Neural cell (in vitro differentiated cells): ENCODE measurements around the gene SLC5A2. TPM values are rescaled to one million over a fixed set of nuclear protein-coding genes. Genes with fewer than 3 reads are reported as not detected.

Experiments used
- H2AFZ ChIP-seq: fragments of 200-600, 300-800 bp; sonication (generic), shearing (Covaris generic); 2 replicates; pipeline ENCODE4 v1.6.0; 2014; ENCODE audit warnings: low read depth, mild to moderate bottlenecking, antibody characterized with exemption, low read length, moderate library complexity
- H3F3A ChIP-seq: fragments of 200-600 bp; shearing (Covaris generic); 2 replicates; pipeline ENCODE4 v1.6.1; 2016; ENCODE audit warnings: mild to moderate bottlenecking, moderate library complexity, mixed read lengths, antibody characterized with exemption, low read length; ENCODE audit not compliant: insufficient read depth, poor library complexity, severe bottlenecking
- H3K27ac ChIP-seq: fragments of 200-600, 300-800 bp; sonication (generic), shearing (Covaris generic); 2 replicates; pipeline ENCODE4 v1.5.1; 2014; ENCODE audit warnings: mild to moderate bottlenecking, low read length, moderate library complexity
- H3K27me3 ChIP-seq: fragments of 300-800, 200-600 bp; sonication (generic), shearing (Covaris generic); 2 replicates; pipeline ENCODE4 v1.6.0; 2014; ENCODE audit warnings: mild to moderate bottlenecking, low read depth, low read length, moderate library complexity; ENCODE audit not compliant: insufficient read depth
- H3K36me3 ChIP-seq: fragments of 300-800, 200-600 bp; sonication (generic), shearing (Covaris generic); 2 replicates; pipeline ENCODE4 v1.5.1; 2014; ENCODE audit warnings: mild to moderate bottlenecking, antibody characterized with exemption, low read length, moderate library complexity; ENCODE audit not compliant: insufficient read depth
- H3K4me2 ChIP-seq: fragments of 300-800, 200-600 bp; sonication (generic), shearing (Covaris generic); 2 replicates; pipeline ENCODE4 v1.6.0; 2014; ENCODE audit warnings: mild to moderate bottlenecking, low read length
- H3K4me3 ChIP-seq: fragments of 300-800, 200-600 bp; sonication (generic), shearing (Covaris generic); 2 replicates; pipeline ENCODE4 v1.5.1; 2014; ENCODE audit warnings: mild to moderate bottlenecking, low read length, moderate library complexity
- H3K79me2 ChIP-seq: fragments of 200-600 bp; shearing (Covaris generic); replicated peaks from 2 replicates; pipeline ENCODE4 v1.6.0; 2014; ENCODE audit warnings: mild to moderate bottlenecking, low read length, moderate library complexity; ENCODE audit not compliant: insufficient read depth
- H3K9ac ChIP-seq: fragments of 300-800, 200-600 bp; sonication (generic), shearing (Covaris generic); 2 replicates; pipeline ENCODE4 v1.6.1; 2016; ENCODE audit warnings: mild to moderate bottlenecking, low read length, mixed read lengths
- H3K9me2 ChIP-seq: fragments of 200-600 bp; shearing (Covaris generic); 2 replicates; pipeline ENCODE4 v1.6.1; 2016; ENCODE audit warnings: mild to moderate bottlenecking, low read length, mixed read lengths; ENCODE audit not compliant: insufficient read depth
- H3K9me3 ChIP-seq: fragments of 200-600, 300-800 bp; sonication (generic), shearing (Covaris generic); 2 replicates; pipeline ENCODE4 v1.6.1; 2016; ENCODE audit warnings: mild to moderate bottlenecking, mixed run types, low read length, moderate library complexity, mixed read lengths
- H4K20me1 ChIP-seq: fragments of 200-600 bp; shearing (Covaris generic); 2 replicates; pipeline ENCODE4 v1.6.1; 2016; ENCODE audit warnings: mild to moderate bottlenecking, mixed run types; ENCODE audit not compliant: insufficient read depth
- EP300 ChIP-seq: fragments of 450-650 bp; conservative IDR thresholded peaks from 2 replicates; pipeline ENCODE4 v1.6.1; 2014; ENCODE audit warnings: antibody characterized with exemption, mild to moderate bottlenecking, moderate library complexity; ENCODE audit not compliant: poor library complexity, severe bottlenecking
- EZH2 ChIP-seq: fragments of 200-600, 300-800 bp; shearing (Covaris generic), sonication (generic); IDR thresholded peaks from 2 replicates; pipeline ENCODE4 v1.6.1; 2014; ENCODE audit warnings: antibody characterized with exemption, low read length, borderline replicate concordance, mild to moderate bottlenecking; ENCODE audit not compliant: insufficient read depth, poor library complexity, severe bottlenecking
- MXI1 ChIP-seq: fragments of 450-650 bp; conservative IDR thresholded peaks from 2 replicates; pipeline ENCODE4 v1.6.1; 2014; ENCODE audit warnings: antibody characterized with exemption, mild to moderate bottlenecking; ENCODE audit not compliant: poor library complexity, severe bottlenecking
- POLR2AphosphoS5 ChIP-seq: IDR thresholded peaks from 2 replicates; pipeline ENCODE4 v1.6.1; 2012
- RAD21 ChIP-seq: fragments of 450-650 bp; conservative IDR thresholded peaks from 2 replicates; pipeline ENCODE4 v1.6.1; 2014; ENCODE audit warnings: antibody characterized with exemption, mild to moderate bottlenecking, moderate library complexity
- REST ChIP-seq: IDR thresholded peaks from 2 replicates; pipeline ENCODE4 v1.6.1; 2012; ENCODE audit warnings: borderline replicate concordance
- SMC3 ChIP-seq: fragments of 450-650 bp; conservative IDR thresholded peaks from 2 replicates; pipeline ENCODE4 v1.6.1; 2014; ENCODE audit warnings: antibody characterized with exemption, mild to moderate bottlenecking, moderate library complexity; ENCODE audit not compliant: poor library complexity
- TAF1 ChIP-seq: IDR thresholded peaks from 2 replicates; pipeline ENCODE4 v1.6.1; 2012; ENCODE audit warnings: low read depth
- polyA plus RNA-seq: library from polyadenylated mRNA; depleted of rRNA; stranded (reverse); fragments of >200 nt; gene quantifications from 2 replicates; pipeline ENCODE4 v1.2.3, GENCODE V29; 2014
- TF ChIP-seq, protein P1 (sequence below): fragments of 450-650 bp; IDR thresholded peaks from 2 replicates; pipeline ENCODE4 v1.5.1; 2014; ENCODE audit warnings: antibody characterized with exemption, mild to moderate bottlenecking, moderate library complexity; ENCODE audit not compliant: poor library complexity, severe bottlenecking

Gene SLC5A2
- polyA plus RNA-seq, 1 donor from 2014 or later, result not detected

DNA sequence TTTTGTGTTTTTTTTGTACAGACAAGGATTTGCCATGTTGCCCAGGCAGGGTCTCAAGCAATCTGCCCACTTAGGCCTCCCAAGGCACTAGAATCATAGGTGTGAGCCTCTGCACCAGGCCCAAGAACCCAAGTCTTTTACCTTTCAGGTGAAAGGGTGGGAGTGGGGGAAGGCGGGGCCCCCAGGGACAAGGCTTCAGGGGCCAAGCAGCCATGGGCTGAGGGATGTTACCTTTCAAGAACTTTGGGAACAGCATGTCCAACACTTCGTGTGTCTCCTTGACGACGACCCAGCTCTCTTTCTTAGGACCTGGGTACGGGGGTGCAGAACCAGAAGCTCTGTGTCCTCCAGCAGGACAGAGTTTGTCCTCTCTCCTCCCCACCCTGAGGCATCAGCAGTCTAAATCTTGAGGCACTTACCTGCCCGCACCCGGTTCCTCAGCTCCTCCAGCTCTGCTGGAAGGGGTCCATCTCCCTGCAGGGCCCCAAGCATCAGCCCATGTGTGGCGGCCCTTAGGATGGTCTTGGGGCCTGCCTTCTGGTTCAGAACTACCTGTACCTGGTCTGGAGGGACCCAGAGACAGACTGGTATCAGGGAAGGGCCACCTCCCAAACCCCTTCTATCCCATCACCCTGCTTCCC, 9.0 kb downstream of the SLC5A2 start:
- Histone ChIP-seq H3K27ac (no peak overlapping the region), H3K36me3 (no peaks in the 10 kb centered on the region), H3K4me3 (no peak overlapping the region), H3K9me2 (no peaks in the 10 kb centered on the region), H3F3A (no peaks in the 10 kb centered on the region), H3K9me3 (no peaks in the 10 kb centered on the region), H4K20me1 (no peaks in the 10 kb centered on the region), H2AFZ (no peak overlapping the region), H3K79me2 (no peaks in the 10 kb centered on the region), H3K9ac (no peak overlapping the region), H3K4me2 (no peak overlapping the region), H3K27me3 (peaks cover 19% of the 10 kb centered on the region)
- TF ChIP-seq RAD21, result no peak
- TF ChIP-seq MXI1, result no peak

- H3F3A ChIP-seq, result no peaks in the 10 kb centered on the region
- no peak overlapping the region for H3K27ac ChIP-seq
- no peak overlapping the region for H3K4me3 ChIP-seq
- no peaks in the 10 kb centered on the region for H3K36me3 ChIP-seq
- no peaks in the 10 kb centered on the region for H3K9me2 ChIP-seq
- peaks cover 1% of the 10 kb centered on the region for H3K27me3 ChIP-seq
- no peak overlapping the region for H2AFZ ChIP-seq
- TF ChIP-seq TAF1, result no peak
- TF ChIP-seq EP300, result no peak
- no peak for TF ChIP-seq RAD21
- no peaks in the 10 kb centered on the region for H3K79me2 ChIP-seq
- H3K9me3 ChIP-seq, result no peaks in the 10 kb centered on the region
- H3K9ac ChIP-seq, result no peak overlapping the region
- H4K20me1 ChIP-seq, result no peaks in the 10 kb centered on the region
- no peak overlapping the region for H3K4me2 ChIP-seq
Observed at GRCh38 chr16:31493506-31494125, 10.7 kb downstream of the SLC5A2 start.

GRCh38 chr16:31496670-31497069, 13.7 kb downstream of the SLC5A2 start:
- H3K79me2 ChIP-seq, result no peaks in the 10 kb centered on the region
- no peak overlapping the region for H3K27ac ChIP-seq
- no peak overlapping the region for H3K4me2 ChIP-seq
- no peak overlapping the region for H2AFZ ChIP-seq
- H3K36me3 ChIP-seq, result no peaks in the 10 kb centered on the region
- TF ChIP-seq REST (no peak), EP300 (no peak), EZH2 (no peak), TAF1 (no peak), MXI1 (no peak), POLR2AphosphoS5 (no peak), SMC3 (no peak), RAD21 (no peak)
- TF ChIP-seq, protein P1, sequence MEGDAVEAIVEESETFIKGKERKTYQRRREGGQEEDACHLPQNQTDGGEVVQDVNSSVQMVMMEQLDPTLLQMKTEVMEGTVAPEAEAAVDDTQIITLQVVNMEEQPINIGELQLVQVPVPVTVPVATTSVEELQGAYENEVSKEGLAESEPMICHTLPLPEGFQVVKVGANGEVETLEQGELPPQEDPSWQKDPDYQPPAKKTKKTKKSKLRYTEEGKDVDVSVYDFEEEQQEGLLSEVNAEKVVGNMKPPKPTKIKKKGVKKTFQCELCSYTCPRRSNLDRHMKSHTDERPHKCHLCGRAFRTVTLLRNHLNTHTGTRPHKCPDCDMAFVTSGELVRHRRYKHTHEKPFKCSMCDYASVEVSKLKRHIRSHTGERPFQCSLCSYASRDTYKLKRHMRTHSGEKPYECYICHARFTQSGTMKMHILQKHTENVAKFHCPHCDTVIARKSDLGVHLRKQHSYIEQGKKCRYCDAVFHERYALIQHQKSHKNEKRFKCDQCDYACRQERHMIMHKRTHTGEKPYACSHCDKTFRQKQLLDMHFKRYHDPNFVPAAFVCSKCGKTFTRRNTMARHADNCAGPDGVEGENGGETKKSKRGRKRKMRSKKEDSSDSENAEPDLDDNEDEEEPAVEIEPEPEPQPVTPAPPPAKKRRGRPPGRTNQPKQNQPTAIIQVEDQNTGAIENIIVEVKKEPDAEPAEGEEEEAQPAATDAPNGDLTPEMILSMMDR, result no peak
- no peaks in the 10 kb centered on the region for H3K9me2 ChIP-seq
- H3K9me3 ChIP-seq, result no peaks in the 10 kb centered on the region
- H4K20me1 ChIP-seq, result no peaks in the 10 kb centered on the region
- no peak overlapping the region for H3K4me3 ChIP-seq
- no peak overlapping the region for H3K9ac ChIP-seq
- H3F3A ChIP-seq, result no peaks in the 10 kb centered on the region
- H3K27me3 ChIP-seq, result no peaks in the 10 kb centered on the region
